ENCODE data around the gene SUSD4. TPM values are rescaled to one million over a fixed set of nuclear protein-coding genes. Genes with fewer than 3 reads are reported as not detected.
"Not testable (repeated sequence)": the region's sequence is repeated elsewhere in the genome, so short reads cannot be mapped to it uniquely, and the experiment has no call there.

The SUSD4 gene
- total and polyA plus RNA-seq, 10 of the 15 experiments (the other 5 are each of a cell fraction or from before 2014, with no cell fraction given): 0.13 to 1.1 (median 0.26) TPM; not detected in 3

GRCh38 chr1:223253916-223254315, 110.1 kb downstream of the SUSD4 start (continued):
- TF ChIP-seq ZNF687 (IDR thresholded peaks at IDR 0.05) (no peak), CEBPZ (IDR thresholded peaks at IDR 0.05; ENCODE audit: low read depth, low read length) (no peak), HDAC6 (IDR thresholded peaks at IDR 0.05; ENCODE audit: unreplicated experiment) (no peak), PRDM15 (CRISPR knock-in tag; IDR thresholded peaks at IDR 0.05) (no peak), LARP7 (IDR thresholded peaks at IDR 0.05) (no peak), RAD21 (IDR thresholded peaks at IDR 0.05; ENCODE audit: insufficient read depth, low read depth, low read length) (no peak), ZNF274 (IDR thresholded peaks at IDR 0.05; ENCODE audit: insufficient read depth, insufficient read length) (no peak)

GRCh38 chr1:223251387-223251786, 112.6 kb downstream of the SUSD4 start:
- H3K27me3 ChIP-seq (replicated peaks in 1 of 2; ENCODE audit: control insufficient read depth in 2 of 2, insufficient read depth in 2 of 2, low read length in 1 of 2); intact Hi-C loops (cut with micrococcal nuclease; ENCODE audit: unreplicated experiment); DNase-seq (ENCODE audit: low read depth, low spot score); H3K4me3 ChIP-seq; H2AFZ ChIP-seq (ENCODE audit: control insufficient read depth, low read depth, low read length); H3K9me3 ChIP-seq (replicated peaks; ENCODE audit: control insufficient read depth, insufficient read depth, low read length); in situ Hi-C loops (cut with MboI); H3K4me2 ChIP-seq (ENCODE audit: control insufficient read depth, insufficient read depth); H3K79me2 ChIP-seq (ENCODE audit: control insufficient read depth, insufficient read depth, low read length); H4K20me1 ChIP-seq (ENCODE audit: control insufficient read depth, insufficient read depth); RAD21 ChIA-PET (ENCODE audit: unreplicated experiment); H3K36me3 ChIP-seq (ENCODE audit: control insufficient read depth in 2 of 2, insufficient read depth in 2 of 2, low read length in 1 of 2); ATAC-seq; FAIRE-seq; H3K9ac ChIP-seq (ENCODE audit: control insufficient read depth, insufficient read depth, low read length); H3K27ac ChIP-seq (ENCODE audit: control insufficient read depth, insufficient read depth); H3K4me1 ChIP-seq (ENCODE audit: control insufficient read depth, insufficient read depth, low read length); BruUV-seq (replicated peaks); POLR2A ChIA-PET: not testable (repeated sequence)
- ChIA-PET SMC1A (ENCODE audit: uncharacterized antibody, unreplicated experiment) (interaction anchor here (0.9 to 1.6 kb wide), 2 partner anchors 71 to 121 kb away, joined by 3 read pairs; no protein-coding TSS in a partner anchor), CTCF (interaction anchor here (0.8 to 12.8 kb wide), 2 partner anchors 75 to 115 kb away, joined by 3 to 406 read pairs; partner anchors contain the start of gene TLR5)
- WGBS (ENCODE audit: insufficient coverage, insufficient replicate concordance, low lambda C conversion rate, missing lambda C conversion rate): 52% methylated on average over 2 of the region's 2 CpGs

Measured in GM12878 (cell line).